ENCODE data around the gene EXT2. TPM values are rescaled to one million over a fixed set of nuclear protein-coding genes. Genes with fewer than 3 reads are reported as not detected.

The EXT2 gene
- total RNA-seq, 1 donor from 2014 or later, result 142 TPM

- FAIRE-seq (no peak), DNase-seq (ENCODE audit: low spot score in 2 of 2) (no peak)
Measured at GRCh38 chr11:44228379-44228778, 132.9 kb downstream of the EXT2 start.

GRCh38 chr11:44229098-44229497 is 133.6 kb downstream of the EXT2 start:
- DNase-seq (ENCODE audit: low spot score in 2 of 2), result no peak
- no peak for FAIRE-seq

- FAIRE-seq (no peak), DNase-seq (ENCODE audit: low spot score in 2 of 2) (no peak)
Measured at GRCh38 chr11:44229624-44230023, 134.1 kb downstream of the EXT2 start.

GRCh38 chr11:44235765-44236201 is 140.3 kb downstream of the EXT2 start:
- FAIRE-seq (no peak), DNase-seq (ENCODE audit: low spot score in 2 of 2) (no peak)

GRCh38 chr11:44236296-44236695 is 140.8 kb downstream of the EXT2 start:
- DNase-seq (ENCODE audit: low spot score in 2 of 2), result no peak
- FAIRE-seq, result no peak

GRCh38 chr11:44237156-44237555 is 141.7 kb downstream of the EXT2 start:
- FAIRE-seq (no peak), DNase-seq (ENCODE audit: low spot score in 2 of 2) (no peak)

GRCh38 chr11:44241851-44242250 is 146.4 kb downstream of the EXT2 start:
- no peak for FAIRE-seq
- DNase-seq (ENCODE audit: low spot score in 2 of 2), result no peak

GRCh38 chr11:44243086-44243485 is 147.6 kb downstream of the EXT2 start:
- no peak for FAIRE-seq

GRCh38 chr11:44243595-44244343 is 148.3 kb downstream of the EXT2 start:
- DNase-seq (ENCODE audit: low spot score in 2 of 2) (no peak), FAIRE-seq (no peak)

More at GRCh38 chr11:44243086-44243485, 147.6 kb downstream of the EXT2 start:
- no peak for DNase-seq (ENCODE audit: low spot score in 2 of 2)

- no peak for DNase-seq (ENCODE audit: low spot score in 2 of 2)
- FAIRE-seq, result no peak
Measured at GRCh38 chr11:44244639-44245310, 149.3 kb downstream of the EXT2 start.

GRCh38 chr11:44246726-44247125 is 151.2 kb downstream of the EXT2 start:
- FAIRE-seq, result no peak
- no peak for DNase-seq (ENCODE audit: low spot score in 2 of 2)

GRCh38 chr11:44247508-44247907 is 152.0 kb downstream of the EXT2 start:
- FAIRE-seq (no peak), DNase-seq (ENCODE audit: low spot score in 2 of 2) (no peak)

GRCh38 chr11:44248109-44248508 is 152.6 kb downstream of the EXT2 start:
- no peak for DNase-seq (ENCODE audit: low spot score in 2 of 2)
- FAIRE-seq, result no peak

GRCh38 chr11:44250421-44250820 is 154.9 kb downstream of the EXT2 start:
- FAIRE-seq, result no peak
- no peak for DNase-seq (ENCODE audit: low spot score in 2 of 2)

- no peak for DNase-seq (ENCODE audit: low spot score in 2 of 2)
- FAIRE-seq, result no peak
Measured at GRCh38 chr11:44252999-44253602, 157.6 kb downstream of the EXT2 start.

GRCh38 chr11:44255406-44256071 is 160.1 kb downstream of the EXT2 start:
- FAIRE-seq (no peak), DNase-seq (ENCODE audit: low spot score in 2 of 2) (no peak)

GRCh38 chr11:44256673-44257291 is 161.3 kb downstream of the EXT2 start:
- FAIRE-seq, result no peak
- no peak for DNase-seq (ENCODE audit: low spot score in 2 of 2)

GRCh38 chr11:44257338-44258189 is 162.1 kb downstream of the EXT2 start:
- DNase-seq (ENCODE audit: low spot score in 2 of 2) (no peak), FAIRE-seq (no peak)

GRCh38 chr11:44258190-44258489 is 162.7 kb downstream of the EXT2 start:
- no peak for DNase-seq (ENCODE audit: low spot score in 2 of 2)
- FAIRE-seq, result no peak
